Hepatocyte (in vitro differentiated cells): Measurements from ENCODE around the gene VPS26C.
"Not testable (repeated sequence)": the region's sequence is repeated elsewhere in the genome, so short reads cannot be mapped to it uniquely, and the experiment has no call there.

ENCODE experiments used
- CTCF ChIP-seq: fragments of 200-600 bp; sonication (generic); IDR thresholded peaks from 2 replicates; pipeline ENCODE4 v1.5.1; 2016; ENCODE audit warnings: antibody characterized with exemption, mild to moderate bottlenecking; ENCODE audit not compliant: poor library complexity
- EZH2 ChIP-seq: fragments of 200-600 bp; sonication (generic); IDR thresholded peaks from 2 replicates; pipeline ENCODE4 v1.6.1; 2016; ENCODE audit warnings: antibody characterized with exemption, mild to moderate bottlenecking, borderline replicate concordance
- EZH2phosphoT487 ChIP-seq: fragments of 200-600 bp; sonication (generic); IDR thresholded peaks from one replicate; pipeline ENCODE4 v1.6.1; 2018; ENCODE audit warnings: antibody characterized with exemption, mild to moderate bottlenecking, low read depth, moderate library complexity; ENCODE audit not compliant: unreplicated experiment, severe bottlenecking

- TF ChIP-seq CTCF, EZH2phosphoT487, EZH2: not testable (repeated sequence)
Observed at GRCh38 chr21:37316072-37316471, 48.9 kb upstream of the VPS26C start.
